OCI-LY3 (cell line): ENCODE measurements around the gene NRXN3.

Experiments used
- EZH2phosphoT487 ChIP-seq: fragments of 200-600 bp; shearing (Covaris generic); IDR thresholded peaks from 2 replicates; pipeline ENCODE4 v1.6.1; 2018; ENCODE audit warnings: antibody characterized with exemption, mixed run types, low read depth
- TF ChIP-seq, protein P1 (sequence below): fragments of 200-600, 300-600 bp; sonication (generic); IDR thresholded peaks from 2 replicates; pipeline ENCODE4 v1.5.1; 2014; ENCODE audit warnings: antibody characterized with exemption, low read length, low read depth

DNA sequence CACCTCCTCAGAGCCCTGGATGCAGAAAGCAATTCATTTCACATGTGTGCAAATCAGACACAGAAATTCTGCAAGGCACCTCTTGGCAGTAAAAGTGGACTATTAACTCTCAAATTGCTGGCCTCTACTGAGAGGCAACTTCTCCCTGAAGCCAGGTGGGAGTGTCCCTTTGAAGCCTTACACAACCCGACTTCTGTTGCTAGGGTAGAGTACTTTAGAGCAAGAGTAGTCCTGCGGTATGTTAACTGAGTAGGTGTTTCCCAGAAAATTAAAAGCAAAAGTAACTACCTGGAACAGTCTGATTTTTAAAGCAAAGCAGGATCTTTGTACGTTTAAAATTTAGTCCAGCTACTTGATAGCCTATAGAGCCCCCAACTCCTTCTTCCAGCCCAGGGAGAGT, 1557.7 kb downstream of the NRXN3 start:
- TF ChIP-seq, protein P1, sequence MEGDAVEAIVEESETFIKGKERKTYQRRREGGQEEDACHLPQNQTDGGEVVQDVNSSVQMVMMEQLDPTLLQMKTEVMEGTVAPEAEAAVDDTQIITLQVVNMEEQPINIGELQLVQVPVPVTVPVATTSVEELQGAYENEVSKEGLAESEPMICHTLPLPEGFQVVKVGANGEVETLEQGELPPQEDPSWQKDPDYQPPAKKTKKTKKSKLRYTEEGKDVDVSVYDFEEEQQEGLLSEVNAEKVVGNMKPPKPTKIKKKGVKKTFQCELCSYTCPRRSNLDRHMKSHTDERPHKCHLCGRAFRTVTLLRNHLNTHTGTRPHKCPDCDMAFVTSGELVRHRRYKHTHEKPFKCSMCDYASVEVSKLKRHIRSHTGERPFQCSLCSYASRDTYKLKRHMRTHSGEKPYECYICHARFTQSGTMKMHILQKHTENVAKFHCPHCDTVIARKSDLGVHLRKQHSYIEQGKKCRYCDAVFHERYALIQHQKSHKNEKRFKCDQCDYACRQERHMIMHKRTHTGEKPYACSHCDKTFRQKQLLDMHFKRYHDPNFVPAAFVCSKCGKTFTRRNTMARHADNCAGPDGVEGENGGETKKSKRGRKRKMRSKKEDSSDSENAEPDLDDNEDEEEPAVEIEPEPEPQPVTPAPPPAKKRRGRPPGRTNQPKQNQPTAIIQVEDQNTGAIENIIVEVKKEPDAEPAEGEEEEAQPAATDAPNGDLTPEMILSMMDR, result no peak
- no peak for TF ChIP-seq EZH2phosphoT487
